HEK293 (cell line): Measurements from ENCODE around the gene USHBP1.

ENCODE experiments used
- AEBP2 ChIP-seq: fragments of 450-650 bp; formaldehyde crosslinking; IDR thresholded peaks from 2 replicates; pipeline ENCODE4 v1.5.1; 2016; ENCODE audit warnings: missing biosample characterization, missing genetic modification characterization, borderline replicate concordance
- KLF1 ChIP-seq: fragments of 450-650 bp; formaldehyde crosslinking; IDR thresholded peaks from 2 replicates; pipeline ENCODE4 v1.5.1; 2016; ENCODE audit warnings: missing biosample characterization, missing genetic modification characterization
- KLF10 ChIP-seq: fragments of 450-650 bp; IDR thresholded peaks from 2 replicates; pipeline ENCODE4 v1.5.1; 2018; ENCODE audit warnings: missing biosample characterization, mild to moderate bottlenecking, missing genetic modification characterization
- KLF16 ChIP-seq: fragments of 450-650 bp; formaldehyde crosslinking; IDR thresholded peaks from 2 replicates; pipeline ENCODE4 v1.5.1; 2017; ENCODE audit warnings: missing biosample characterization, missing genetic modification characterization
- OSR2 ChIP-seq: fragments of 450-650 bp; formaldehyde crosslinking; IDR thresholded peaks from 2 replicates; pipeline ENCODE4 v1.5.1; 2016; ENCODE audit warnings: missing biosample characterization, missing genetic modification characterization
- SALL2 ChIP-seq: fragments of 450-650 bp; formaldehyde crosslinking; IDR thresholded peaks from 2 replicates; pipeline ENCODE4 v1.5.0; 2017; ENCODE audit warnings: missing biosample characterization, mild to moderate bottlenecking, missing genetic modification characterization, borderline replicate concordance
- SP2 ChIP-seq: fragments of 450-650 bp; formaldehyde crosslinking; IDR thresholded peaks from 2 replicates; pipeline ENCODE4 v1.5.1; 2016; ENCODE audit warnings: missing biosample characterization, missing genetic modification characterization
- SP3 ChIP-seq: fragments of 450-650 bp; formaldehyde crosslinking; IDR thresholded peaks from 2 replicates; pipeline ENCODE4 v1.5.1; 2016; ENCODE audit warnings: missing biosample characterization, missing genetic modification characterization
- YY1 ChIP-seq: fragments of 450-650 bp; formaldehyde crosslinking; IDR thresholded peaks from 2 replicates; pipeline ENCODE4 v1.5.1; 2018; ENCODE audit warnings: missing biosample characterization, missing genetic modification characterization
- ZBTB49 ChIP-seq: fragments of 450-650 bp; formaldehyde crosslinking; IDR thresholded peaks from 2 replicates; pipeline ENCODE4 v1.5.1; 2016; ENCODE audit warnings: missing biosample characterization, missing genetic modification characterization, low read depth
- ZBTB8A ChIP-seq: fragments of 450-650 bp; formaldehyde crosslinking; IDR thresholded peaks from 2 replicates; pipeline ENCODE4 v1.5.1; 2016; ENCODE audit warnings: missing biosample characterization, missing genetic modification characterization
- ZFHX2 ChIP-seq: fragments of 450-650 bp; formaldehyde crosslinking; conservative IDR thresholded peaks from 2 replicates; pipeline ENCODE4 v1.5.1; 2016; ENCODE audit warnings: missing biosample characterization, missing genetic modification characterization
- ZNF114 ChIP-seq: fragments of 450-650 bp; formaldehyde crosslinking; IDR thresholded peaks from 2 replicates; pipeline ENCODE4 v1.5.0; 2017; ENCODE audit warnings: missing biosample characterization, missing genetic modification characterization
- ZNF138 ChIP-seq: fragments of 450-650 bp; formaldehyde crosslinking; IDR thresholded peaks from 2 replicates; pipeline ENCODE4 v1.5.1; 2016; ENCODE audit warnings: missing biosample characterization, missing genetic modification characterization, borderline replicate concordance
- ZNF155 ChIP-seq: fragments of 450-650 bp; formaldehyde crosslinking; IDR thresholded peaks from 2 replicates; pipeline ENCODE4 v1.5.1; 2016; ENCODE audit warnings: missing biosample characterization, missing genetic modification characterization
- ZNF202 ChIP-seq: fragments of 450-650 bp; formaldehyde crosslinking; IDR thresholded peaks from 2 replicates; pipeline ENCODE4 v1.5.1; 2016; ENCODE audit warnings: missing biosample characterization, missing genetic modification characterization, borderline replicate concordance
- ZNF223 ChIP-seq: fragments of 450-650 bp; formaldehyde crosslinking; IDR thresholded peaks from 2 replicates; pipeline ENCODE4 v1.5.1; 2016; ENCODE audit warnings: missing biosample characterization, missing genetic modification characterization
- ZNF248 ChIP-seq: fragments of 450-650 bp; formaldehyde crosslinking; IDR thresholded peaks from 2 replicates; pipeline ENCODE4 v1.5.1; 2017; ENCODE audit warnings: missing biosample characterization, missing genetic modification characterization
- ZNF274 ChIP-seq, 2 experiments: fragments of 200-500 bp in 1 of 2; fragments of 450-650 bp in 1 of 2; sonication (Bioruptor generic) in 1 of 2; formaldehyde crosslinking in 1 of 2; IDR thresholded peaks; 2 replicates each; pipeline versions ENCODE4 v1.5.1 to v1.6.1; 2014 to 2016; ENCODE audit warnings: borderline replicate concordance in 1 of 2, inconsistent platforms in 1 of 2, low read length in 1 of 2, missing biosample characterization in 1 of 2, missing genetic modification characterization in 1 of 2
- ZNF423 ChIP-seq: fragments of 450-650 bp; formaldehyde crosslinking; IDR thresholded peaks from 2 replicates; pipeline ENCODE4 v1.5.1; 2016; ENCODE audit warnings: missing biosample characterization, missing genetic modification characterization
- ZNF501 ChIP-seq: fragments of 450-650 bp; formaldehyde crosslinking; IDR thresholded peaks from 2 replicates; pipeline ENCODE4 v1.5.1; 2016; ENCODE audit warnings: missing biosample characterization, missing genetic modification characterization
- ZNF521 ChIP-seq: fragments of 450-650 bp; formaldehyde crosslinking; IDR thresholded peaks from 2 replicates; pipeline ENCODE4 v1.5.1; 2017; ENCODE audit warnings: missing biosample characterization, mild to moderate bottlenecking, missing genetic modification characterization
- ZNF529 ChIP-seq: fragments of 450-650 bp; formaldehyde crosslinking; IDR thresholded peaks from 2 replicates; pipeline ENCODE4 v1.5.1; 2017; ENCODE audit warnings: missing genetic modification characterization, missing biosample characterization; ENCODE audit not compliant: insufficient replicate concordance
- ZNF544 ChIP-seq: fragments of 450-650 bp; formaldehyde crosslinking; IDR thresholded peaks from 2 replicates; pipeline ENCODE4 v1.5.0; 2017; ENCODE audit warnings: missing biosample characterization, missing genetic modification characterization
- ZNF561 ChIP-seq: fragments of 450-650 bp; IDR thresholded peaks from 2 replicates; pipeline ENCODE4 v1.5.1; 2018; ENCODE audit warnings: missing biosample characterization, missing genetic modification characterization, borderline replicate concordance
- ZNF645 ChIP-seq: fragments of 450-650 bp; formaldehyde crosslinking; IDR thresholded peaks from 2 replicates; pipeline ENCODE4; 2016; ENCODE audit warnings: missing biosample characterization, missing genetic modification characterization
- ZNF777 ChIP-seq: fragments of 450-650 bp; formaldehyde crosslinking; IDR thresholded peaks from 2 replicates; pipeline ENCODE4 v1.5.1; 2017; ENCODE audit warnings: missing biosample characterization, missing genetic modification characterization, borderline replicate concordance
- ZNF792 ChIP-seq: fragments of 450-650 bp; formaldehyde crosslinking; IDR thresholded peaks from 2 replicates; pipeline ENCODE4 v1.5.1; 2016; ENCODE audit warnings: missing biosample characterization, missing genetic modification characterization
- ZSCAN18 ChIP-seq: fragments of 450-650 bp; formaldehyde crosslinking; IDR thresholded peaks from 2 replicates; pipeline ENCODE4 v1.5.1; 2016; ENCODE audit warnings: missing biosample characterization, missing genetic modification characterization
- ZSCAN30 ChIP-seq: fragments of 450-650 bp; IDR thresholded peaks from 2 replicates; pipeline ENCODE4 v1.5.1; 2018; ENCODE audit warnings: missing biosample characterization, mild to moderate bottlenecking, missing genetic modification characterization, moderate library complexity

Gene USHBP1

GRCh38 chr19:17305517-17306284 is 41.2 kb upstream of the USHBP1 start, which contains the start of gene MRPL34 (continued):
- TF ChIP-seq AEBP2 (tag by site-specific recombination), result no peak
- peak; percentile 80 for TF ChIP-seq ZNF561 (tag by site-specific recombination)
- 0 out of 2 replicates have a peak, but pooled peaks have one; percentile 22 for TF ChIP-seq ZNF792 (tag by site-specific recombination)
- TF ChIP-seq ZNF138 (tag by site-specific recombination), result no peak
- TF ChIP-seq ZNF645 (tag by site-specific recombination), result no peak
- no peak for TF ChIP-seq KLF16
- peak; percentile 59 for TF ChIP-seq ZBTB8A (tag by site-specific recombination)
- TF ChIP-seq OSR2 (tag by site-specific recombination), result peak; percentile 88
- TF ChIP-seq ZNF544 (tag by site-specific recombination), result no peak
- TF ChIP-seq ZNF423 (tag by site-specific recombination), result no peak
- TF ChIP-seq SP2 (tag by site-specific recombination), result peak; percentile 86
- TF ChIP-seq YY1 (tag by site-specific recombination), result peak; percentile 42
- no peak; the same call in none of the 2 replicates for TF ChIP-seq KLF10 (tag by site-specific recombination)
- TF ChIP-seq ZNF155 (tag by site-specific recombination), result no peak
- TF ChIP-seq ZBTB49 (tag by site-specific recombination), result no peak
- peak; percentile 66; the same call in 1 of the 2 replicates for TF ChIP-seq ZNF501 (tag by site-specific recombination)
- no peak for TF ChIP-seq ZNF777 (tag by site-specific recombination)
- no peak for TF ChIP-seq ZNF274 (IDR thresholded peaks at IDR 0.05; ENCODE audit: low read length)
- TF ChIP-seq ZNF274 (tag by site-specific recombination; IDR thresholded peaks at IDR 0.05; ENCODE audit: borderline replicate concordance), result no peak
- no peak for TF ChIP-seq ZNF114
- no peak for TF ChIP-seq ZNF202 (tag by site-specific recombination)
- no peak for TF ChIP-seq ZNF529 (tag by site-specific recombination)
- peak; percentile 64 for TF ChIP-seq SP3 (tag by site-specific recombination)
- TF ChIP-seq ZNF248 (tag by site-specific recombination), result no peak
- TF ChIP-seq KLF1 (tag by site-specific recombination), result 0 out of 2 replicates have a peak, but pooled peaks have one; percentile 54
- no peak for TF ChIP-seq ZNF521 (tag by site-specific recombination)
- TF ChIP-seq ZSCAN30 (tag by site-specific recombination), result no peak
- no peak for TF ChIP-seq SALL2
- 0 out of 2 replicates have a peak, but pooled peaks have one; percentile 22 for TF ChIP-seq ZFHX2
- TF ChIP-seq ZSCAN18 (tag by site-specific recombination), result no peak
- no peak for TF ChIP-seq ZNF223 (tag by site-specific recombination)
